B cell (primary cell): ENCODE results near the gene SLC43A2. TPM values are rescaled to one million over a fixed set of nuclear protein-coding genes. Genes with fewer than 3 reads are reported as not detected.

ENCODE experiments used
- ATAC-seq: fragments of 200-7000 bp; cut with Tn5 transposase; one replicate; pipeline ENCODE4 v1.10.0; 2021; ENCODE audit warnings: low read depth, mild to moderate bottlenecking, moderate number of reproducible peaks, moderate library complexity
- CTCF ChIA-PET: fragments of 350-600 bp; sonication (Branson Sonifier 250); formaldehyde crosslinking; loops from one replicate; lab custom pipeline; 2021; ENCODE audit warnings: antibody characterized with exemption, inconsistent platforms; lab: Charles Lee
- POLR2A ChIA-PET: fragments of 350-600 bp; sonication (Branson Sonifier 250); formaldehyde crosslinking; loops from one replicate; lab custom pipeline; 2021; ENCODE audit warnings: antibody characterized with exemption; lab: Charles Lee
- DNase-seq: peaks from one replicate; pipeline ENCODE4 v3.0.0; 2013
- H2AFZ ChIP-seq: 2 replicates; pipeline ENCODE4 v1.6.1; 2012; ENCODE audit warnings: mild to moderate bottlenecking, low read depth, low read length; ENCODE audit not compliant: insufficient read depth, poor library complexity, severe bottlenecking
- H3K27ac ChIP-seq, 2 donors: 1 replicate in 1 of 2; 2 replicates in 1 of 2; pipeline ENCODE4 v1.5.1; 2012 to 2013; ENCODE audit warnings: low read length in 2 of 2, mild to moderate bottlenecking in 2 of 2, moderate library complexity in 1 of 2
- H3K27me3 ChIP-seq, 4 experiments: fragments of 200-600 bp in 1 of 4; sonication (generic) in 1 of 4; replicated peaks in 1 of 4; 1 replicate in 2 of 4; 2 replicates in 2 of 4; pipeline versions ENCODE4 v1.6.1 to v1.7.0; 2013 to 2016; ENCODE audit warnings: low read length in 3 of 4, mild to moderate bottlenecking in 2 of 4, mixed read lengths in 1 of 4, moderate library complexity in 1 of 4; ENCODE audit not compliant: insufficient read depth in 4 of 4, control insufficient read depth in 3 of 4; ENCODE audit errors: control extremely low read depth in 1 of 4
- H3K36me3 ChIP-seq, 2 experiments: replicated peaks in 1 of 2; 1 replicate in 1 of 2; 2 replicates in 1 of 2; pipeline versions ENCODE4 v1.6.1 to v1.7.1; 2013; ENCODE audit warnings: low read length in 1 of 2; ENCODE audit not compliant: insufficient read depth in 2 of 2, control insufficient read depth in 1 of 2; ENCODE audit errors: control extremely low read depth in 1 of 2, extremely low read depth in 1 of 2
- H3K4me1 ChIP-seq, 2 donors: fragments of 200-600 bp in 1 of 2; sonication (generic) in 1 of 2; 1 replicate in 1 of 2; 2 replicates in 1 of 2; pipeline versions ENCODE4 v1.5.1 to v1.6.1; 2013 to 2017; ENCODE audit warnings: low read length in 2 of 2; ENCODE audit not compliant: control insufficient read depth in 2 of 2, insufficient read depth in 2 of 2
- H3K4me2 ChIP-seq: replicated peaks from 2 replicates; pipeline ENCODE3; 2012; ENCODE audit warnings: mild to moderate bottlenecking, low read depth, low read length; ENCODE audit not compliant: poor library complexity, severe bottlenecking
- H3K4me3 ChIP-seq, 5 experiments: fragments of 200-600 bp in 1 of 5; sonication (generic) in 1 of 5; 1 replicate in 3 of 5; 2 replicates in 2 of 5; pipeline versions ENCODE4 v1.5.1 to v1.7.0; 2011 to 2016; ENCODE audit warnings: low read length in 4 of 5, mild to moderate bottlenecking in 4 of 5, low read depth in 2 of 5, control low read depth in 1 of 5, moderate library complexity in 1 of 5; ENCODE audit not compliant: insufficient read depth in 1 of 5; ENCODE audit errors: control extremely low read depth in 1 of 5, extremely low read depth in 1 of 5
- H3K79me2 ChIP-seq: fragments of 200-600 bp; sonication (generic); one replicate; pipeline ENCODE4 v1.6.0; 2016; ENCODE audit warnings: low read length; ENCODE audit not compliant: control insufficient read depth, insufficient read depth
- H3K9ac ChIP-seq: fragments of 200-600 bp; sonication (generic); 2 replicates; pipeline ENCODE4 v1.6.1; 2017; ENCODE audit warnings: mild to moderate bottlenecking, low read length, moderate library complexity
- H3K9me3 ChIP-seq, 3 donors: one replicate each; pipeline versions ENCODE4 v1.6.1 to v1.7.1; 2013; ENCODE audit warnings: low read length in 2 of 3; ENCODE audit not compliant: control insufficient read depth in 2 of 3, insufficient read depth in 1 of 3; ENCODE audit errors: control extremely low read depth in 1 of 3
- H4K20me1 ChIP-seq: 2 replicates; pipeline ENCODE4 v1.6.0; 2012; ENCODE audit warnings: mild to moderate bottlenecking, low read length; ENCODE audit not compliant: insufficient read depth, control insufficient read depth, poor library complexity, severe bottlenecking
- H3K27ac Mint-ChIP-seq: one replicate; pipeline ENCODE4 v1.8.0; 2021; ENCODE audit warnings: mixed read lengths
- H3K27me3 Mint-ChIP-seq: one replicate; pipeline ENCODE4 v1.8.0; 2021; ENCODE audit warnings: mixed read lengths
- H3K4me1 Mint-ChIP-seq: one replicate; pipeline ENCODE4 v1.8.0; 2021; ENCODE audit warnings: mixed read lengths
- H3K4me3 Mint-ChIP-seq: one replicate; pipeline ENCODE4 v1.8.0; 2021; ENCODE audit warnings: mixed read lengths
- H3K9me3 Mint-ChIP-seq: one replicate; pipeline ENCODE4 v1.8.0; 2022; ENCODE audit warnings: mixed read lengths; ENCODE audit not compliant: insufficient read depth
- EZH2 ChIP-seq: IDR thresholded peaks from 2 replicates; pipeline ENCODE4 v1.6.1; 2012; ENCODE audit warnings: borderline replicate concordance, low read depth, mild to moderate bottlenecking, moderate library complexity, low read length; ENCODE audit not compliant: insufficient read depth, poor library complexity, severe bottlenecking
- WGBS: methylation state at CpG from one replicate; pipeline ENCODE4 v1.1.5; 2013; ENCODE audit warnings: missing lambda C conversion rate; ENCODE audit not compliant: insufficient coverage; 5-methylcytosine and 5-hydroxymethylcytosine counted together
- intact Hi-C: fragments of 100-400 bp; cut with micrococcal nuclease; formaldehyde crosslinking; loops from one replicate; pipeline ENCODE4 v1.10.0; 2022
- polyA plus RNA-seq: library from polyadenylated mRNA; depleted of rRNA; stranded (reverse); fragments of >200 nt; gene quantifications from 2 replicates; pipeline ENCODE4 v1.2.3, GENCODE V29; 2012
- total RNA-seq, 2 donors: library from RNA; stranded (reverse); fragments of 120-200 nt in 1 of 2; gene quantifications; 1 replicate in 1 of 2; 2 replicates in 1 of 2; pipeline versions ENCODE4 v1.2.3 to v1.2.4, GENCODE V29; 2013 to 2022
- TF ChIP-seq, protein P1 (sequence below): fragments of 200-600 bp; IDR thresholded peaks from one replicate; pipeline ENCODE4 v1.8.0; 2022; ENCODE audit warnings: antibody characterized with exemption, mild to moderate bottlenecking

SLC43A2 gene
- total and polyA plus RNA-seq, 2 donors (not counting 1 experiment from before 2014, with no cell fraction given) = 26.2 to 204 TPM

- Histone ChIP-seq H3K4me3 (no peak overlapping the region), H3K79me2 (no peaks in the 10 kb centered on the region), H3K4me1 (peaks cover 0 to 5% of the 10 kb centered on the region in 2 donors), H3K36me3 (peaks cover 0 to 59% of the 10 kb centered on the region in 2 experiments), H2AFZ (no peak overlapping the region), H3K27ac (no peak overlapping the region), H3K9ac (no peak overlapping the region), H3K4me2 (no peak overlapping the region), H4K20me1 (no peaks in the 10 kb centered on the region), H3K9me3 (no peaks in the 10 kb centered on the region), H3K27me3 (no peaks in the 10 kb centered on the region)
- TF ChIP-seq EZH2 = no peak
- TF ChIP-seq, protein P1, sequence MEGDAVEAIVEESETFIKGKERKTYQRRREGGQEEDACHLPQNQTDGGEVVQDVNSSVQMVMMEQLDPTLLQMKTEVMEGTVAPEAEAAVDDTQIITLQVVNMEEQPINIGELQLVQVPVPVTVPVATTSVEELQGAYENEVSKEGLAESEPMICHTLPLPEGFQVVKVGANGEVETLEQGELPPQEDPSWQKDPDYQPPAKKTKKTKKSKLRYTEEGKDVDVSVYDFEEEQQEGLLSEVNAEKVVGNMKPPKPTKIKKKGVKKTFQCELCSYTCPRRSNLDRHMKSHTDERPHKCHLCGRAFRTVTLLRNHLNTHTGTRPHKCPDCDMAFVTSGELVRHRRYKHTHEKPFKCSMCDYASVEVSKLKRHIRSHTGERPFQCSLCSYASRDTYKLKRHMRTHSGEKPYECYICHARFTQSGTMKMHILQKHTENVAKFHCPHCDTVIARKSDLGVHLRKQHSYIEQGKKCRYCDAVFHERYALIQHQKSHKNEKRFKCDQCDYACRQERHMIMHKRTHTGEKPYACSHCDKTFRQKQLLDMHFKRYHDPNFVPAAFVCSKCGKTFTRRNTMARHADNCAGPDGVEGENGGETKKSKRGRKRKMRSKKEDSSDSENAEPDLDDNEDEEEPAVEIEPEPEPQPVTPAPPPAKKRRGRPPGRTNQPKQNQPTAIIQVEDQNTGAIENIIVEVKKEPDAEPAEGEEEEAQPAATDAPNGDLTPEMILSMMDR = no peak
- H3K27ac Mint-ChIP-seq = no peak overlapping the region
- ATAC-seq (no peak), DNase-seq (no peak)
- no peaks in the 10 kb centered on the region for H3K9me3 Mint-ChIP-seq
- peaks cover 6% of the 10 kb centered on the region for H3K4me1 Mint-ChIP-seq
- intact Hi-C loops = loop anchor here (1.0 kb wide), 1 partner anchor 168 kb away; no protein-coding TSS in a partner anchor
- ChIA-PET CTCF (interaction anchor here (1.0 to 3.2 kb wide), 16 partner anchors 18 to 331 kb away, joined by 3 to 41 read pairs (median 5); partner anchors contain the start of gene INPP5K), POLR2A (interaction anchor here (0.6 kb wide), 1 partner anchor 43 kb away, joined by 4 read pairs; no protein-coding TSS in a partner anchor)
- H3K27me3 Mint-ChIP-seq = no peaks in the 10 kb centered on the region
- no peak overlapping the region for H3K4me3 Mint-ChIP-seq
- 97% methylated on average over 22 of the region's 24 CpGs for WGBS
These were observed 94.8 kb downstream of the SLC43A2 start for GRCh38 chr17:1533661-1534325.
